ENCODE results near the gene ZNF217.

- TF ChIP-seq CTCF (conservative IDR thresholded peaks at IDR 0.05; ENCODE audit: low read depth, low read length) = no peak
- TF ChIP-seq EZH2 (IDR thresholded peaks at IDR 0.05; ENCODE audit: borderline replicate concordance, low read depth, low read length, poor library complexity, severe bottlenecking) = no peak
These were observed 16.9 kb downstream of the ZNF217 start for GRCh38 chr20:53576586-53577318.

Data from A673 (cell line).